ENCODE measurements around the gene FBP2.

The FBP2 gene

GRCh38 chr9:94639061-94639998 is 45.7 kb upstream of the FBP2 start, which contains the start of gene FBP1:
Gene FBP1, minus strand, starts transcription at chr9:94639518. Its CDS starts 208 bp downstream, at chr9:94639310.
- TF ChIP-seq YY1 (IDR thresholded peaks at IDR 0.05; ENCODE audit: low read depth) (peak; percentile 77), USF1 (IDR thresholded peaks at IDR 0.05) (no peak), EP300 (IDR thresholded peaks at IDR 0.05; ENCODE audit: borderline replicate concordance) (no peak), CREB1 (IDR thresholded peaks at IDR 0.05; ENCODE audit: low read depth) (no peak), REST (IDR thresholded peaks at IDR 0.05; ENCODE audit: low read depth) (no peak), MAX (IDR thresholded peaks at IDR 0.05) (peak; percentile 62), TAF1 (IDR thresholded peaks at IDR 0.05; ENCODE audit: low read depth) (no peak), TEAD4 (IDR thresholded peaks at IDR 0.05) (no peak), TCF12 (IDR thresholded peaks at IDR 0.05; ENCODE audit: low read depth) (peak; percentile 51), EGR1 (IDR thresholded peaks at IDR 0.05) (0 out of 2 replicates have a peak, but pooled peaks have one; percentile 35), FOXM1 (IDR thresholded peaks at IDR 0.05; ENCODE audit: borderline replicate concordance, low read depth) (no peak)

GRCh38 chr9:94638335-94639060 is 44.9 kb upstream of the FBP2 start:
- TF ChIP-seq MAX (IDR thresholded peaks at IDR 0.05) (no peak), TCF12 (IDR thresholded peaks at IDR 0.05; ENCODE audit: low read depth) (no peak), CEBPB (IDR thresholded peaks at IDR 0.05) (no peak), EGR1 (IDR thresholded peaks at IDR 0.05) (no peak), RAD21 (IDR thresholded peaks at IDR 0.05; ENCODE audit: low read depth) (no peak), ZBTB7A (IDR thresholded peaks at IDR 0.05; ENCODE audit: low read depth) (no peak; the same call in 1 of the 2 replicates), YY1 (IDR thresholded peaks at IDR 0.05; ENCODE audit: low read depth) (no peak), TAF1 (IDR thresholded peaks at IDR 0.05; ENCODE audit: low read depth) (no peak), CREB1 (IDR thresholded peaks at IDR 0.05; ENCODE audit: low read depth) (no peak), NFIC (IDR thresholded peaks at IDR 0.05) (no peak), REST (IDR thresholded peaks at IDR 0.05; ENCODE audit: low read depth) (no peak), TEAD4 (IDR thresholded peaks at IDR 0.05) (no peak)

GRCh38 chr9:94632737-94633136 is 39.1 kb upstream of the FBP2 start:
- no peak for TF ChIP-seq TCF12 (IDR thresholded peaks at IDR 0.05; ENCODE audit: low read depth)
- TF ChIP-seq EP300 (IDR thresholded peaks at IDR 0.05; ENCODE audit: borderline replicate concordance), result no peak
- TF ChIP-seq RAD21 (IDR thresholded peaks at IDR 0.05; ENCODE audit: low read depth), result no peak
- TF ChIP-seq TAF1 (IDR thresholded peaks at IDR 0.05; ENCODE audit: low read depth), result no peak
- TF ChIP-seq REST (IDR thresholded peaks at IDR 0.05; ENCODE audit: low read depth), result no peak
- TF ChIP-seq CREB1 (IDR thresholded peaks at IDR 0.05; ENCODE audit: low read depth), result no peak
- TF ChIP-seq FOXM1 (IDR thresholded peaks at IDR 0.05; ENCODE audit: borderline replicate concordance, low read depth), result no peak
- TF ChIP-seq TEAD4 (IDR thresholded peaks at IDR 0.05), result no peak
- no peak for TF ChIP-seq ZBTB7A (IDR thresholded peaks at IDR 0.05; ENCODE audit: low read depth)
- no peak for TF ChIP-seq USF1 (IDR thresholded peaks at IDR 0.05)
- TF ChIP-seq YY1 (IDR thresholded peaks at IDR 0.05; ENCODE audit: low read depth), result no peak
- no peak for TF ChIP-seq EGR1 (IDR thresholded peaks at IDR 0.05)
- TF ChIP-seq MAX (IDR thresholded peaks at IDR 0.05), result no peak
- no peak for TF ChIP-seq NFIC (IDR thresholded peaks at IDR 0.05)
